ENCODE data around the gene CHMP2A.
"Not testable (repeated sequence)": the region's sequence is repeated elsewhere in the genome, so short reads cannot be mapped to it uniquely, and the experiment has no call there.

CHMP2A gene

DNA sequence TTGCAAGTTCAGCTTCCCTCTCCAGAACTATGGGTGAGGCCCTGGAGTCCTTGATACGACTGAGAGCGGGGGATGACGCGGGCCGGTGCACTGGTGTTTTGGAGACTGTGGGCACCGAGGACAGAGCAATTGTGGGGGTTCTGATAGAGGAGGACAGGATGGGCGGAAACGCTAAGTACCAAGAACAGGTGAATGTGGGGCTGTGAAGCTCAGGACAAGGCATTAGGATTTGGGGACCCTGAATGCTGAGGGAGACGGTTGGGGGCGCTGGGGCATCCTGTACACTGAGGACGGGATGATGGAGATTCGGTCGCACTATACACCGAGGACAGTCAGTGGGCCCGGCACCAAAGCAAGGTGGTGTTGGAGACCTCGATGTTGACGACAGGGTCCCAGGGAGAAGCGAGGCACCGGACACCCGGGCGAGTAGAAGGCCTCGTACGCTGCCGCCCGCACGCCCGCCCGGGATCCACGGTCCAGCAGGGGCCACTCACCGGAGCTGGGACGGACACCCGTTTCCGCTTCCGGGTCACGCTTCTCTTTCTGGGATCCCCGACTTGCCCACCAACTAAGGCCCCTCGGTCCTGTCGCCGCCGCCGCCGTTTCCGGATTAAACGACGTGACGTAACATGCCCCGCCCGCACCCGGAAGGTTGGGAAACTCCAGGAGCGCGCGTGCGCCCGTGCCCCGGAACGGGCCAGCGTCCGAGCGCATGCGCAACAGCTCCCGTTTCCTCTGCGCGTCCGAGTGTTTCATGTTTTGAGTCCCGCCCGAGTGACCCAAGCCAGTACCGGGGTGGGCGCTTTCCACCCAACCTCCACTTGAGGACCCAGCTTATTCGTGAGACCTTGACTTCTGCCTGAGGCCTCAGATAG lies at the start of gene CHMP2A:
Gene CHMP2A, minus strand, starts transcription at position 612 of the 875 bp plus-strand sequence. CDS start 893 bp downstream, outside the sequence.
- intact Hi-C loops (cut with micrococcal nuclease): loop anchor here (1.0 kb wide), 1 partner anchor 19 kb away; the partner anchor contains the start of gene MZF1
- Mint-ChIP-seq H3K36me3 (ENCODE audit: low read depth) (peaks cover 98% of the 10 kb centered on the region), H3K27me3 (no peaks in the 10 kb centered on the region)

DNA sequence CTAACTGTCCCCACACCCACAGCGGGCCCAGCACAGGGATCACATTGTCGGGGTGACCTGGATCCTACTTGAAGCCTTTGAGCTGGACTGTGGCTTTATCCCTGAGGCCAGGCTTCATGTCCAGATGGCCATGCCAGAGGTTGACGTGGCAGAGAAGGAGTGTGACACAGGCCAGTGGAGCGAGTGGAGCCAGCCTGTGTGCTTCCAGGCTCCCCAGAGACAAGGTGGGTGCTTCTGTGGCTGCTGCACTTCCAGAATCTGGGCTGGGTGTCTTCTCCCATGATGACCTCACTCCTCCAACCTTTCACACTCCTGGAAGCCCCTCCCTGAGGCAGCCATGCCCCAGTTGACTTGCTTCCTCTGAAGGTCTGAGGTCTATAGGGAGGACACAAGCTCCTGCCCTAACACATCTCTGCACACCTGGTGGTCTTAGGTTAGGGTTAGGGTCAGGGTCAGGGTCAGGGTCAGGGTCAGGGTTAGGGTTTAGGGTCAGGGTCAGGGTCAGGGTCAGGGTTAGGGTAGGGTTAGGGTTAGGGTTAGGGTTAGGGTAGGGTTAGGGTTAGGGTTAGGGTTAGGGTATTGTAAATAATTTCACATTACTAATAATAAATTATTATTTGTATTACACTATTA lies 31.3 kb upstream of the CHMP2A start:
- Mint-ChIP-seq H3K4me1 (ENCODE audit: low read depth) (peaks cover 3% of the 10 kb centered on the region), H3K9me3 (no peaks in the 10 kb centered on the region), H3K4me3 (no peak overlapping the region), H3K36me3 (ENCODE audit: low read depth) (peaks cover 42% of the 10 kb centered on the region), H3K27ac (no peak overlapping the region), H3K27me3 (no peaks in the 10 kb centered on the region)
- intact Hi-C loops (cut with micrococcal nuclease): no loop called here

More for the DNA sequence above, at the start of gene CHMP2A:
- Mint-ChIP-seq H3K9me3 (no peaks in the 10 kb centered on the region), H3K4me3 (peak within 1 kb of the TSS; percentile 94), H3K27ac (peak within 1 kb of the TSS; percentile 99), H3K4me1 (ENCODE audit: low read depth) (peaks cover 70% of the 10 kb centered on the region)

- intact Hi-C loops (cut with micrococcal nuclease): no loop called here
- Mint-ChIP-seq H3K27ac (no peak overlapping the region), H3K27me3 (no peaks in the 10 kb centered on the region)
Measured at GRCh38 chr19:58585442-58586132, 30.7 kb upstream of the CHMP2A start.

DNA sequence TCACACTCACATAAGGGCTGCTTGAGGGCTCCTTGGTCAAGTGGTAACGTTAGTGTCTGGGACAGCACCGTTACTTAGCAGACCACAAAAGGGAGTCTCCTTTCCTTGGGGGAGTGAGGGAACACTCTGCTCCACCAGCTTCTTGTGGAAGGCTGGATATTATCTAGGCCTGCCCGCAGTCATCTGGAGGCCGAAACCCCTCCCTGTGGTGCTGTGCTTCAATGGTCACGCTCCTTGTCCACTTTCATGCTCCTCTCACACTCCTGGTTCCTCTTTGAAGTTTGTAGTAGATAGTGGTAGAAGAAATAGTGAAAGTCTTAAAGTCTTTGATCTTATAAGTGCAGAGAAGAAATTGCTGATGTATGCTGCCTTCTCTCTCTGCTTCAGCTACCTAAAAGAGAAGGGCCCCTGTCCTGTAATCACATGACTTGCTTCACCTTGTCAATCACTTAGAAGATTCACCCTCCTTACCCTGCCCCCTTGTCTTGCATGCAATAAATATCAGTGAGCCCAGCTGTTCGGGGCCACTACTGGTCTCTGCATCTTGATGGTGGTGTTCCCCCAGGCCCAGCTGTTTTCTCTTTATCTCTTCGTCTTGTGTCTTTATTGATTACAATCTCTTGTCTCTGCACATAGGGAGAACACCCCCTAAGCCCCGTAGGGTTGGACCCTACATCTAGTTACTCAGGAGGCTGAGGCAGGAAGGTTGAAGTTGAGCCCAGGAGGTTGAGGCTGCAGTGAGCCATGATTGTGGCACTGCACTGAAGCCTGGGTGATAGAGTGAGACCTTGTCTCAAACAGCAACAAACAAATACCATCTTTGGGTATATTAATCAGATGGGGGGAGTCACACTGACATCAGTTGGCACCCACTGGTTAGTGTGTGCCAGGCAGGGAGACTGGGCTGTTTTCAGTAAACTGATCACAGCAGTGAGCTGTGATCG lies 29.9 kb upstream of the CHMP2A start:
- H3K27ac Mint-ChIP-seq: no peak overlapping the region
- no peak overlapping the region for H3K4me3 Mint-ChIP-seq
- H3K27me3 Mint-ChIP-seq: no peaks in the 10 kb centered on the region
- intact Hi-C loops (cut with micrococcal nuclease): no loop called here
- H3K36me3 Mint-ChIP-seq (ENCODE audit: low read depth): peaks cover 45% of the 10 kb centered on the region
- no peaks in the 10 kb centered on the region for H3K9me3 Mint-ChIP-seq
- peaks cover 14% of the 10 kb centered on the region for H3K4me1 Mint-ChIP-seq (ENCODE audit: low read depth)

More at GRCh38 chr19:58585442-58586132, 30.7 kb upstream of the CHMP2A start:
- H3K9me3 Mint-ChIP-seq: no peaks in the 10 kb centered on the region
- H3K4me1 Mint-ChIP-seq (ENCODE audit: low read depth): peaks cover 10% of the 10 kb centered on the region
- no peak overlapping the region for H3K4me3 Mint-ChIP-seq
- peaks cover 45% of the 10 kb centered on the region for H3K36me3 Mint-ChIP-seq (ENCODE audit: low read depth)

DNA sequence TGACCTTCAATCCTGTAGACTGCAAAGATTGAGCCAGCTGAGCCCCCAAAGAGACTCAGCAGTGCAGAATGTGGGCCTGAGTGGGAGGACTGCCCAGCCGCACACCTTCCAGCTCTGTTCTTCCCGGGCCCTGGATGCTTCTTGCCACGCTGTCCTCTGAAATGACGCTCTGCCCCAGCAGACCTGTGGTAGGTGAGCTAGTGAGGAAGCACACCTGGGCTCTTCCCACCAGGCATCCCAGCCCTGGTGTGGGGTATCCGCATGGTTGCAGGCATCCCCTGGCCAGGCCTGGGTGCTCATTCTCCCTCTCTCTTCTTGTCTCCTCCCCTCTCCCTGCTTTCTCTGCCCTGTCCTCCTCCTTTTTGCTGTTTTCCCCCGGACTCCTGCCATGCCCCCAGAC lies 28.1 kb upstream of the CHMP2A start:
- no peaks in the 10 kb centered on the region for H3K27me3 Mint-ChIP-seq
- H3K4me3 Mint-ChIP-seq: no peak overlapping the region
- H3K36me3 Mint-ChIP-seq (ENCODE audit: low read depth): peaks cover 59% of the 10 kb centered on the region
- H3K4me1 Mint-ChIP-seq (ENCODE audit: low read depth): peaks cover 32% of the 10 kb centered on the region
- H3K9me3 Mint-ChIP-seq: no peaks in the 10 kb centered on the region
- intact Hi-C loops (cut with micrococcal nuclease): no loop called here
- no peak overlapping the region for H3K27ac Mint-ChIP-seq

DNA sequence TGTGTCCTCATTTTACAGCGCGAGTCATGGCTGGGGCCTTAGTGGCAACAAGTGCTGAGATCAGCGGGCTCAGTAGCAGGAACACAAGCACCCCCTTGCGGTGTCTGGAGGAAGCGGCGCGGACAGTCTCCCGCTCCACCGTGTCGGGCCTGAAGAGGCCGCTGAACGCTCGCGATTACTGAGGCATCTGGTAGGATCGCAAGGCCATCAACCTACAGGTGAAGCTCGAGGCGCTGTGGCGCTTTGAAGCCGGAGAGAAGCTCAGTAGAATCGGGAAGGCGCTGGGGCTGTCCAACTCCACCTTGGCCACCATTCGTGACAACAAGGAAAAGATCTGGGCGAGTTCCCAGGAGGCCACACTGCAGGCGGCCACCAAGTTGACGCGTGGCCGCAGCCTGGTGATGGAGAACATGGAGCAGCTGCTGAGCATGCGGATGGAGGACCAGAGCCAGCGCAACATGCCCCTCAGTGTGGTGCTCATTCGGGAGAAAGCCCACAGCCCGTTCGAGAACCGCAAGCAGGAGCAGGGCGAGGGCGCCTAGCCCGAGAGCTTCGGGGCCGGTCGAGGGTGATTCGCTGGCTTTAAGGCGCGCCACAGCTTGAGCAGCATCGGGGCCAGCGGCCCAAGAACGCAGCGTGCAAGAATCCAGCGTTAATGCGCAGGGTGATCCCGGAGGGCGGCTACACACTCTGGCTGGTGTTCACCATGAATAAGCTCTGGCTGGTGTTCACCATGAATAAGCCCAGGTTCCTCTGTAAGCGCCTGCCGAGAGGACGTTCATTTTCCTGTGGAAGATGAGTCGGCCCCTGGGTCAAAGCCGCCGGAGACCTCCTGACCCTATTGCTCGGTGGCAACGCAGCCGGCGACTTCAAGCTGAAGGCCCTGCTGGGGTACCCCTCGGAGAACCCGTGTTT lies 26.6 kb upstream of the CHMP2A start:
- no peaks in the 10 kb centered on the region for H3K9me3 Mint-ChIP-seq
- peaks cover 70% of the 10 kb centered on the region for H3K36me3 Mint-ChIP-seq (ENCODE audit: low read depth)
- no peaks in the 10 kb centered on the region for H3K27me3 Mint-ChIP-seq
- H3K4me1 Mint-ChIP-seq (ENCODE audit: low read depth): peaks cover 39% of the 10 kb centered on the region
- H3K27ac Mint-ChIP-seq: peak overlapping the region; percentile 75
- intact Hi-C loops (cut with micrococcal nuclease): no loop called here
- no peak overlapping the region for H3K4me3 Mint-ChIP-seq

GRCh38 chr19:58579473-58580142 lies 24.7 kb upstream of the CHMP2A start:
- intact Hi-C loops (cut with micrococcal nuclease): no loop called here
- no peak overlapping the region for H3K4me3 Mint-ChIP-seq
- H3K9me3 Mint-ChIP-seq: no peaks in the 10 kb centered on the region
- no peak overlapping the region for H3K27ac Mint-ChIP-seq
- peaks cover 44% of the 10 kb centered on the region for H3K4me1 Mint-ChIP-seq (ENCODE audit: low read depth)
- H3K27me3 Mint-ChIP-seq: no peaks in the 10 kb centered on the region
- H3K36me3 Mint-ChIP-seq (ENCODE audit: low read depth): peaks cover 56% of the 10 kb centered on the region

GRCh38 chr19:58578012-58578925 lies 23.4 kb upstream of the CHMP2A start:
- Mint-ChIP-seq H3K4me1 (ENCODE audit: low read depth) (peaks cover 53% of the 10 kb centered on the region), H3K27me3 (no peaks in the 10 kb centered on the region), H3K4me3 (no peak overlapping the region), H3K9me3 (no peaks in the 10 kb centered on the region), H3K36me3 (ENCODE audit: low read depth) (peaks cover 52% of the 10 kb centered on the region), H3K27ac (peak overlapping the region; percentile 20)
- intact Hi-C loops (cut with micrococcal nuclease): no loop called here

DNA sequence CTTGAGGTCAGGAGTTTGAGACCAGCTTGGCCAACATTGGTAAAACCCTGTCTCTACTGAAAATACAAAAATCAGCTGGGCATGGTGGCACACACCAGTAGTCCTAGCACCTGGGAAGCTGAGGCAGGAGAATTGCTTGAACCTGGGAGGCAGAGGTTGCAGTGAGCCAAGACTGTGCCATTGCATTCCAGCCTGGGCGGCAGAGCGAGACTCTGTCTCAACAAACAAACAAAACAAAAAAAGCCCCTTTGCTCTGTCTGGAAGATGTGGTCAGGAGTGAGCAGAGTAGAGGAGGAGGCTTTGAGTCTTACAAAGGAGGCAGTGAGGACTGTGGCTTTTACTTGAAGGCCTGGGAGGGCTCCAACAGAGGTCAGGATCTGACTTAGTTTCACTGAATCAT lies 22.7 kb upstream of the CHMP2A start:
- H3K27ac Mint-ChIP-seq: peak overlapping the region; percentile 20
- peaks cover 52% of the 10 kb centered on the region for H3K36me3 Mint-ChIP-seq (ENCODE audit: low read depth)
- H3K27me3 Mint-ChIP-seq; H3K9me3 Mint-ChIP-seq; intact Hi-C loops (cut with micrococcal nuclease); H3K4me3 Mint-ChIP-seq: not testable (repeated sequence)
- H3K4me1 Mint-ChIP-seq (ENCODE audit: low read depth): peaks cover 53% of the 10 kb centered on the region

GRCh38 chr19:58575183-58576041 lies 20.5 kb upstream of the CHMP2A start:
- intact Hi-C loops (cut with micrococcal nuclease): no loop called here

More at GRCh38 chr19:58575183-58576041, 20.5 kb upstream of the CHMP2A start:
- peak overlapping the region; percentile 94 for H3K4me3 Mint-ChIP-seq
- no peaks in the 10 kb centered on the region for H3K9me3 Mint-ChIP-seq
- H3K27ac Mint-ChIP-seq: peak overlapping the region; percentile 94
- peaks cover 54% of the 10 kb centered on the region for H3K36me3 Mint-ChIP-seq (ENCODE audit: low read depth)
- H3K27me3 Mint-ChIP-seq: no peaks in the 10 kb centered on the region
- peaks cover 53% of the 10 kb centered on the region for H3K4me1 Mint-ChIP-seq (ENCODE audit: low read depth)
